ENCODE data around the gene RELL2.
"Not testable (repeated sequence)": the region's sequence is repeated elsewhere in the genome, so short reads cannot be mapped to it uniquely, and the experiment has no call there.

Gene RELL2

GRCh38 chr5:141605523-141606277, 31.1 kb upstream of the RELL2 start:
- DNase-seq (ENCODE audit: low spot score) (no peak), ATAC-seq (ENCODE audit: low read depth) (no peak)
- H3K4me3 ChIP-seq (ENCODE audit: severe bottlenecking) = no peak overlapping the region
- H3K9me3 ChIP-seq (ENCODE audit: severe bottlenecking) = no peaks in the 10 kb centered on the region
- no peak for TF ChIP-seq CTCF (IDR thresholded peaks at IDR 0.05; ENCODE audit: poor library complexity, severe bottlenecking)
- peaks cover 51% of the 10 kb centered on the region for H3K4me1 ChIP-seq (ENCODE audit: insufficient read depth, poor library complexity, severe bottlenecking)
- peaks cover 44% of the 10 kb centered on the region for H3K36me3 ChIP-seq (ENCODE audit: low read depth)
- H3K27me3 ChIP-seq (ENCODE audit: insufficient read depth, poor library complexity, severe bottlenecking) = no peaks in the 10 kb centered on the region
- peak overlapping the region; percentile 75 for H3K27ac ChIP-seq (ENCODE audit: poor library complexity, severe bottlenecking)

GRCh38 chr5:141608046-141608445, 28.8 kb upstream of the RELL2 start:
- TF ChIP-seq CTCF (IDR thresholded peaks at IDR 0.05; ENCODE audit: poor library complexity, severe bottlenecking) = no peak
- no peak overlapping the region for H3K4me3 ChIP-seq (ENCODE audit: severe bottlenecking)
- no peaks in the 10 kb centered on the region for H3K27me3 ChIP-seq (ENCODE audit: insufficient read depth, poor library complexity, severe bottlenecking)
- DNase-seq (ENCODE audit: low spot score) = no peak
- no peak overlapping the region for H3K27ac ChIP-seq (ENCODE audit: poor library complexity, severe bottlenecking)
- H3K36me3 ChIP-seq (ENCODE audit: low read depth) = peaks cover 56% of the 10 kb centered on the region
- no peak for ATAC-seq (ENCODE audit: low read depth)
- H3K9me3 ChIP-seq (ENCODE audit: severe bottlenecking) = no peaks in the 10 kb centered on the region
- H3K4me1 ChIP-seq (ENCODE audit: insufficient read depth, poor library complexity, severe bottlenecking) = peaks cover 46% of the 10 kb centered on the region

- no peak for TF ChIP-seq CTCF (IDR thresholded peaks at IDR 0.05; ENCODE audit: poor library complexity, severe bottlenecking)
- Histone ChIP-seq H3K4me3 (ENCODE audit: severe bottlenecking) (no peak overlapping the region), H3K27ac (ENCODE audit: poor library complexity, severe bottlenecking) (peak overlapping the region; percentile 4), H3K4me1 (ENCODE audit: insufficient read depth, poor library complexity, severe bottlenecking) (peaks cover 41% of the 10 kb centered on the region), H3K27me3 (ENCODE audit: insufficient read depth, poor library complexity, severe bottlenecking) (no peaks in the 10 kb centered on the region), H3K9me3 (ENCODE audit: severe bottlenecking) (no peaks in the 10 kb centered on the region), H3K36me3 (ENCODE audit: low read depth) (peaks cover 56% of the 10 kb centered on the region)
- DNase-seq (ENCODE audit: low spot score) (no peak), ATAC-seq (ENCODE audit: low read depth) (no peak)
Measured at GRCh38 chr5:141608557-141608956, 28.2 kb upstream of the RELL2 start.

GRCh38 chr5:141609044-141609443, 27.8 kb upstream of the RELL2 start:
- Histone ChIP-seq H3K27me3 (ENCODE audit: insufficient read depth, poor library complexity, severe bottlenecking) (no peaks in the 10 kb centered on the region), H3K4me1 (ENCODE audit: insufficient read depth, poor library complexity, severe bottlenecking) (peaks cover 36% of the 10 kb centered on the region), H3K36me3 (ENCODE audit: low read depth) (peaks cover 56% of the 10 kb centered on the region), H3K4me3 (ENCODE audit: severe bottlenecking) (no peak overlapping the region), H3K27ac (ENCODE audit: poor library complexity, severe bottlenecking) (peak overlapping the region; percentile 4), H3K9me3 (ENCODE audit: severe bottlenecking) (no peaks in the 10 kb centered on the region)
- DNase-seq (ENCODE audit: low spot score) (no peak), ATAC-seq (ENCODE audit: low read depth) (no peak)
- TF ChIP-seq CTCF (IDR thresholded peaks at IDR 0.05; ENCODE audit: poor library complexity, severe bottlenecking) = no peak

- H3K27me3 ChIP-seq (ENCODE audit: insufficient read depth, poor library complexity, severe bottlenecking); ATAC-seq (ENCODE audit: low read depth); H3K4me3 ChIP-seq (ENCODE audit: severe bottlenecking); H3K27ac ChIP-seq (ENCODE audit: poor library complexity, severe bottlenecking); DNase-seq (ENCODE audit: low spot score); H3K9me3 ChIP-seq (ENCODE audit: severe bottlenecking): not testable (repeated sequence)
- H3K36me3 ChIP-seq (ENCODE audit: low read depth) = peaks cover 56% of the 10 kb centered on the region
- H3K4me1 ChIP-seq (ENCODE audit: insufficient read depth, poor library complexity, severe bottlenecking) = peaks cover 28% of the 10 kb centered on the region
Measured at GRCh38 chr5:141609921-141610320, 26.9 kb upstream of the RELL2 start.
